Middle frontal gyrus (tissue), 1 donor: Measurements from ENCODE around the gene VWF.

ENCODE experiments used
- DNase-seq: peaks from one replicate; pipeline ENCODE4 v3.0.0-alpha.2; 2015; ENCODE audit warnings: low spot score; ENCODE audit errors: extremely low spot score

The VWF gene

DNA sequence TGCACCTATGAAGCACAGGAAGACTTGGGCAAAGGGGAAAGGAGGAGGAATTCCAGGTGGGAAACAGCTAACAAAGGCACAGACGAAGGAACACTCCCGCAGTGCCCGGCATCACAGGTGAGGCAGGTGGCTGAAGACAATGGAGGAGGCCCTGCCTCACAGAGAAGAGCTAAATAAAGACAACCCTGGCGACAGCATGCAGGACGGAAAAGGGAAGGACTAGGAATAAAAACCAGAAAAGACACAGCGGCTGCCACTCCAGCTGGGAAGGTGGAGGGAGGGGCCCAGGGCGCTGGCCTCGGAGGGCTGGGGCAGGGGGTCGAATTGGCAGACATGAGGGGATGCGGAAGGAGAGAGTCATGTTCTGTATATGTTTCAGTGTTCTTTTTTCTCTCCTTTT lies 136.4 kb downstream of the VWF start:
- no peak for DNase-seq

DNA sequence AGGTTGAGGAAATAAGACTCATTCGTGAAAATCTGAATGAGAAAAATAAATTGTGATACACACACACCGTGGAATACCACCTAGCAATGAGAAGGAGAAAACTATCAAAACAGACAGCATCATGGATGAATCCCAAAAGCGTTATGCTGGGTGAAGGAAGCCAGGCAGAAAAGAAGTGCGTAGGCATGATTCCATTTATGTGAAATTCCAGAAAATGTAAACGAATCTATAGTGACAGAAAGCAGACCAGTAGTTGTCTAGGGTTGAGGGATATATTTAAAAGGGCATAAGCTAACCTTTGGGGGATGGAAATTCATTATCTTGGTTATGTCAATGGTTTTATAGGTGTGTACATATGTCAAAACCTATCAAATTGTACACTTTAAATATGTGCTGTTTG lies 136.9 kb downstream of the VWF start:
- DNase-seq = no peak

DNA sequence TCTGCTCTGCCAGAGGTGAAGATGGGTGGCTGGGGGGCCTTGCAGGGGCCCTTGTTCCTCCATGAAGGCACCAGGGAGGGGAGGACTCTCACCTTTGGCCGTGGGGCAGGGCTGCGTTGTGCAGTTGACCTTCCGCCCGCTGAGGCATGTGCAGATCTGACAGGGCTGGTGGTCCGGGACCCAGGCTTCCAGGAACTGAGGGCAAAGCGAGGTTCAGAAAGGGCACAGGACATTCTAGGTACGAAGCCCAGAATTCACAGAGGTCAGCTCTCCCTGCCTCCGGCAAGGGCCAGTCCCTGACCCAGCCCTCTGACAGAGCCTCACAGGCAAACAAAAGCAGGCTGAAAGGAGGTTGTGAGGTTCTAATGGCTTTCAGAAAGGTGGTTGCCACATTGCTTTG lies 139.0 kb downstream of the VWF start:
- DNase-seq = no peak

DNA sequence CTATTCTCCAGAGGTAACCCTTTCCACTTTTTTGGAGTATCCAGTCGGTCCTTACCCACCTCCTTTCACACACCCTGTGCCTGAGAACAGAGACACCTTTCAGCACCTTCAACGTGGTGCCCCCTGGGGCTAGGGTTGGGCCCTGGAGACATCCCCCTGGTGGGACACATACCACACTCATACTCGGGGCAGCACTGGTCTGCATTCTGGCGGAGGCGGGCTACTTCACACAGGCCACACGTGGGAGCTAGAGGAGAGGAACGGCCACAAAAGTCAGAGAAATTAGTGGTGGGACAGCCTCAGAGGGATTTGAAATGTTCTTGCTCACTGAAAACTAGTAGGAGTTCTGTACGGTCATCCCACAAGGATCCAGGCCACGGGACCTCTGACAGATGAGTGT lies 139.6 kb downstream of the VWF start:
- no peak for DNase-seq

DNA sequence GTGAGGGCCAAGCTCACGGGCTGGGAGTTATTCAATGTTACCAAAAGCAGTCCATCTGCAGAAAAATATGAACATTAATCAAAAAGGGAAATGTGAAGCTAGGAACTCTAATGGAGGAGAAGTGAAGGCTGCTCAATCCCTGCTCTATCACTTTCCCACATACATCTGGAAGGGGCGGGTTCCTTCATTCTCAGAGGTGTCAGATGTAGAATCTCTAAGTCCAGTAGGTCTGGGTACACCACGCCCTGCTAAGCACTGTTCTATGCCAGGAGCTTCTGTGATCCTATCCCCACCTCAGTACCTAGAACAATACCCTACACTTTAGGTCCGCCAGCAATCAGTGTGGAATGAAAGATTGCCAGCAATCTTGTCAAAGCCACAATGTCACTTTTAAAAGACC lies 142.4 kb downstream of the VWF start:
- no peak for DNase-seq

DNA sequence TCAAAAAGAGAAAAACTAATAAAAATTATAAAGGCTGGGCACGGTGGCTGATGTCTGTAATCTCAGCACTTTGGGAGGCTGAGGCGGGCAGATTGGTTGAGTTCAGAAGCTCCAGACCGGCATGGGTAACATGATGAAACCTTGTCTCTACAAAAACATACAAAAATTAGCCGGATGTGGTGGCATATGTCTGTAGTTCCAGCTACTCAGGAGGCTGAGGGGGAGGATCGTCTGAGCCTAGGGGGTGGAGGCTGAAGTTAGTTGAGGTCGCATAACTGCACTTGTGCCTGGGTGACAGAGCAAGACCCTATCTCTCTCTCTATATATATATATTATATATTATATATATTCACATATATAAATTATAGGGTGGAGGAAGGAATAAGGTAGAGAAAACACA lies 146.9 kb downstream of the VWF start:
- no peak for DNase-seq

DNA sequence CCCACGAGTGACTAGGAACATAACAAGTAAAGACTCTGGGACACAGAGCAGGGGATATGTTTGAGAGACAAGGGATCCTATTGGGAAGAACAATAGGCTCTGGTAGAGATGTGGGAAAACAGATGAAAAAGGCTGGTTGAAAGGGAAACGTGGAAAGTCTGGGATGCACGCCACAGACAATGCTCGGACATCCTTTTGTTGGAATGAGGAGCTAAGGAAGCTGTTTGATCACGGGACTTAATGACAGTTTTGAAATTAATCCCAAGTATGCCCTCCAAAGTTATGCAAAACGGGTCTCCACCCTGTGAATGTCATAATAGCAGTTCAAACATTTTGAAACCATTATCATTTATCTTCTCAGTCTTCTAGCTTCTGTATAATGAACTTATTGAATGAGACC lies 147.8 kb downstream of the VWF start:
- no peak for DNase-seq

DNA sequence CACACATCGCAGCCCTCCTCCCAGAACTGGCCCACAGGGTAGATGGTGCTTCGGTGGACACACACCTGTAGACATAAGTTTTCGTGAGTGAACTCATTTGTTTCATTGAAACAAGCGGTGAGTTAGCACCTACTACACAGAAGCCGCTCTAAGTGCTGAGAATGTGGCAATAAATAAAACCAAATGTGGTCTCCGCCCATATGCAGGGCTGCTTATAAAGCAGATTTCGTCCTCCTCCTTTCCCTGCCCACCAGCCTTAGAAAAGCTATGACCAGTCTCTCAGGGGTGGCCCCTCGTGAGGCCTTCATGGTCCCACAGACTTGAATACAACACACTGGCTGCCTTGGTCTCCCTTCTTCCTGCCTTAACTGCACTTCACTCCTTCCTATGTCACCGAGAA lies 148.3 kb downstream of the VWF start:
- no peak for DNase-seq

DNA sequence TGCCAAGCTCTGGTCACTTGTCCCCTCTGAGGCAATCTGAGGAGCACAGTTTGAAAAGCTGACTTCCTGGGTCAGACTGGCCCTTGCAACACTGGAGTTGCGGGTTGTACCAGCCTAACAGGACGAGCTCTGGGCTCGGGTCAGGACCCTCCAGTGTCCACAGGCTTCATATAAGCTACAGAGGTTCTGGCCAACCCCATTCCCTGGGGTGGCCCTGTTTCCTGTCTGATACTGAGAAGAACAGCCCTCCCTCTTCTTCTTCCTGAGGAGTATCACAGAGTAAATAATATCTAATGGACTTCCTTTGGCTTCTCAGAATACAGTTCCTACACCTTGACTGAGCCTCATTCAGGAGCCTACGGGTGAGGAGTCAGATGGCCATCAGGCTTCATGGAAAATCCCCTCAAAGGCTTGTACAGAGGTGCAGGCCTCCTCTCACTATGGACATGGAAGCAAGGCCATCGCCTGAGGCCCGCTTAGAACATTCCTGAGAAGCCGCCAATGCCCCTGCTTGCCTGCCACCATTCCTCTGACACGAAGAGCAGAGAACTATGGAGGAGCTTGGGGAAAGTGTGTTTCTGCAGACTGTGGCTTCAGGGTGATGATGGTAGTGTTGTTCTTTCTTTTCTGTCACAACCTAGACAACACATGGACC lies 150.9 kb downstream of the VWF start:
- no peak for DNase-seq

DNA sequence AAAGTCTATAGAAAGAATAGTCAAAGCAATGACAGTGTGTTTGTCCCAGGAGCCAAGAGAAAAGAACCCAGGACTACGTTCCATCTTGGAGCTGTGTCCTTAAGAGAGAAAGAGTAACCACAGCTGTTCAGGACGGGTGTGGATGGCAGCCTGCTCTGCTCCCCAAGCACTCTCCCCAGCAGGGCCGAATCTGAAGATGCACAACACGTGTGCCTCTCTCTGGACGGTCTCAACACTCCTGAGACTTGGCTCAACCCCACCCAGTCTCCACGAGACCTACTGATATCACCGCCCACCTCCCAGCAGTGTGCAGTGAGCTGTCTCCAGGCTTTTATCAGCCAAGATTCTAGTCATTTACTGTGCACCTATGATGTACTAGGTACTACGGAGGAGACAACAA lies 152.1 kb downstream of the VWF start:
- DNase-seq = no peak

DNA sequence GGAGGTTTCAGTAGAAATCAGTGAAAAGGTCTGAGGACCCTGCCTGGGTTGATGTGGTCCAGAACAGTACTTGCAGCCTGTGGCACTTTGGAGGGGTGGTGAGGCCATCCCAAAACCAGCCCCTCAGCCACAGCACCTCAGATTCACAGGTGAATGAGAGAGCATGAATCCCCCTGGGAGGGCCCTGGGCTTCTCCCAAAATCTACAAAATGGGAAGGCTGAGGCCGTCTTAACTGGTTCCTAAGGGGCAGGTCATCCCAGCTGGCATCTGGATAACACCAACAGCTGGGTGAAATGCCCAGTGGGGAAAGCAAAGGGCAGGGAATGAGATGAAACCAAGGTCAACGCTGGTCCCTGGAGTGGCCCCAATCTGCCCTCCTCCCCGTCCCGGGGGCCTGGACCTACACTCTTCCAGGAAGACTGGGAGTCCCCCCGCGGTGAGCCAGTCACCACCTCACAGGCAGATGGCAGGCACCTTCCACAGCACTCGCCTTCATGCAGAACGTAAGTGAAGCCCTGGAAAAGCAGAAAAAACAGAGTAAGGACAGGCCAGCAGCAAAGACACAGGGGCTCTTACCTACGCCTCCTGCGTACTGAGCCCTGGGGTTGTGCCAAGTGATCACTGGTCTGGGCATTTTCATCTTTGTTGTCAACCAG lies 153.1 kb downstream of the VWF start:
- DNase-seq = no peak

DNA sequence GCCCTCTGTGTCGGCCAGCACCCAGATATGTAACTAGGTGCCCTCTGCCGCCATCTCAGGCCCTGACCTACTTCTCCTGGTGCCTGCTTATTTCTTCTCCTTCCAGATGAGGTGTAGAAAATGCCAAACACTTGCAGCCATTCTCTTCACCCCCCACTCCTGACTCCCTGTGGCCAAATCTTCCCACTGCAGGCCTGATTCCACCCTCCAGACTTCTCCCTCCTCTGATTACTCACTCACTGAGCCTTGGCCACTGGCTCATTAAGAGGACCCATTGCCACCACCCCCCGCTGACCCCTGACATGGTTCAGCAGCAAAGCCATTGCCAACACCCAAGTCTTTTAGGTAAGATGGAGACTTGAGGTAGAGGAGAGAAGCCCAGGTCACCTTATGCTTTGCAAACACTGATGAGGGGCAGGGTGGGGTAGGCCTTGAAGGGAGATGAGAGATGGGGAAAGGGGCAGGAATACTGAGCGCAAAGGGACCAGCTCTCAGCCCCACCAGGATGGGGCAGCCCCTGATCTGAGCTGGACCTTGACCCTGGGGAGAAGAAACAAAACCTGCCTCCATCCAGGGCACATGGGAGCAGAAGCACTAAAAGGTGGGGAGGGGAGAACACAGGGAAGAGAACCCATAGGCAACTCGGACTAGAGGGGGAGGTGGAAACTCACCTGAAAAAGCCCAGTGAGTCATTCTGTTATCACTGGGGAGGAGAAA lies 154.3 kb downstream of the VWF start:
- DNase-seq = no peak

DNA sequence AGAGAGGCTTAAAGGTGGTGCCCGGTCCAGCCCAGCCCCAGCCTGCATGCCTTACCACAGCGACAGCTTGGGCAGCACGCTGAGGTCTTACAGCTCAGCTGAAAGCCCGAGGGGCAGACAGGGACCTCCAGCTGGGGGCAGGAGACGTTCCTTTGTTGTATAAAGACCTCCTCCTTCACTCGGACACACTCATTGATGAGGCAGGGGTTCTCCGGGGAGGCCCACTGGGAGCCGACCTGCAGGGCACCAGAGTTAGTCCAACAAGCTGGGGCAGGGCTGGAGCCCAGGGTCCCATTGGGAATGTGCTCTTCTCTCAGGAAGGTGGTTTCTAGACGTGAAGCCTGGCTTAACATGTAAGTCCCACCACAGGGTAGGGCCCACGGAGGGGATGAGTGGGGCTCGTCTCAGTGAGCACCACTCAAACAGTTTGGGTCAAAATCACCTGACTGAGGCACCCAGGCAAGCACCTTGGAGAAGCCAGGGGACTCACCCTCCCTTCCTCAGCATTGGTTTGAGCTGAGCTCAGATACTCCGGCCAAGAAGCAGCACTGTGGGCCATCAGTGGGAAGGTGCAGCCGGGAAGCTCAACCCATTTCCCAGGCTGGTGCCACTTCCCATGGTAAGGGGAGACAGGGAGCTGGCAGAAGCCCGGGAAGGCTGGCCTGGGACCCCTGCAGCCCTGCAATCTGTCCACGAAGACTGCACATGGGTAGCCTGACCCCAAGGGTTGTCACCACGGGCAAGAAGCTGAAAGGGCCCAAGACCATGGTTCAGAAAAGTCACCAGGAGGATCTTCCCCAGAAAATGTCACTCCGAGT lies 155.1 kb downstream of the VWF start:
- no peak for DNase-seq

DNA sequence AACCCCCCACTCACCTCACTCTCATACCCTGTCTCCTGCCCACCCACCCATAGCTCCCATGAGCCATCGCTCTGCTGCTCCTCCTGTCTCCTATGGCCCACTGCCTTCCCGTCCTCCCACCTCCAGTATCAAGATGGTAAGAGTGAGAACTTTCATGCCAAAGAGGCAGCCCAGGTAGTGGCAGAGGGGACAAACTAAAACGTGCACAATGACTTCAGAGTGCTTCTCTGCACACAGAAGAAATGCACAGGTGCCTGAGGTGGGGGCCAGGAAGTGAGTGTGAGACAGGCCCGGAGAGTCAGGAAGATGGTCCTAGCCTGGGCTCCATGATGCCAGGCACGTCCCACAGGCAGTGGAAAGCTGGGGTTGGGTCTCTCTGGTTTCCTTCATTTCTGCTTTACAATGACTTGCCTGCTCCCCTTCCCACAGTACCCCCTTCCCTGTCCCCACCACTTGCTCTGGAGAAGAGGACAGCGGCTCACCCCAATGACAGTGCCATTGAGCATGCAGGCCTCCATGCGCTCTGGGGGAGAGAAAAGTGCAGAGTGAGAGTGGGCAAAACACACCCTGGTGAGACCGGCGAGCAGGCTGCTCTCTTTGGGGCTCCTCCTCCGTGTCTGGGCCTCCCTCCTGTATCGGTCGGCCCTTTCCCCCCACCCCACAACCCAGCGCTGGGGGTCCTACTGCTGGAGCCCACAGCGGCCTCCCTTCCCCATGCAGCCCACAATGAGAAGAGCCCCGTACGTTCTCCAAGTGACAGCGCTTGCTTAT lies 156.6 kb downstream of the VWF start:
- DNase-seq = no peak

DNA sequence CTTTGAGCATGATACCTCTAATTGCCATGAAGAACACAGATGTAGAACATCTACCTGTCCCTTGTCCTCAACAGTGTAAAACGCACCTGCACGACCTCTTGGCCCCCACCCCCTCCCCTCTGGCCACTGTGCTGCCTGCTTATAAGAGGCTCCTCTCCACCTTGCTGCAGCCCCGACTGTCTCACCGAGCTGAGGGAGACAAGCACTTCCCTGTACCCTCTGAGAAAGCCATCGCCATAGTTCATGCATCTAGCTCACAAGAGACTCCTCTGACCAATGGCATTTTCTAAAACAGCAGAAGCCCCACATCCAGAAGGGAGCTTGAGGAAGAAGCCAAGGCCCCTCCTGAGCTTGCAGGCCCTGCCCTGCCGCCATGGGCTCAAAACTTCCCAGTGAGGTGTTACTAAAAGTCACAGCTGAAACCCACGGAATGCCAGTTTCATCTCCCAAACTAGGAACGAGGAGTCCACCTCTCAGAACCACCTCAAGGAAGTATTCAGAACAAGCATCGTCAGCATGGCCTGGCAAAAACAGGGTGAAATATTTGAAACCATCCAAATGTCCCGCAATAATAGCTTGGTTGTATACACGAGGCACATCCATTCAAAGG lies 157.9 kb downstream of the VWF start:
- DNase-seq = no peak

DNA sequence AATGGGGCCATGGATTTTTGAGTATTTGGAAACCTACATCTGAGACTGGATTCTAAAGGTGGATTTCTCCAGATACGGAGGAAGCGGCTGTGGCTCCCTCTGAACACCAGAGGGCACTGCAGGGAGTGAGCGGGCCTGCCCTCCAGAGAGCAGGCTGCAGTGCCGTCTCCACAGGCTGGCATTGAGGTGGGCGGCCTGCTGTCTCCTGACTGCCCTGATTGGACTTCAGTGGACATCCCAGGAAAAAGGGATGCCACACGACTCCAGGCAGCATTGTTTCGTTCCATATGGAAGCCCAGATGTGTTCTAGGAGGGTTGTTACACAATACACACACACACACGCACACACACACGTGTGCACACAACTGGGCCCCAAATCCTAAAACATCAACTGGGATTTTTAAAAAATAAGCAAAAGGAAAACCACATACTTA lies 158.5 kb downstream of the VWF start:
- DNase-seq = no peak

DNA sequence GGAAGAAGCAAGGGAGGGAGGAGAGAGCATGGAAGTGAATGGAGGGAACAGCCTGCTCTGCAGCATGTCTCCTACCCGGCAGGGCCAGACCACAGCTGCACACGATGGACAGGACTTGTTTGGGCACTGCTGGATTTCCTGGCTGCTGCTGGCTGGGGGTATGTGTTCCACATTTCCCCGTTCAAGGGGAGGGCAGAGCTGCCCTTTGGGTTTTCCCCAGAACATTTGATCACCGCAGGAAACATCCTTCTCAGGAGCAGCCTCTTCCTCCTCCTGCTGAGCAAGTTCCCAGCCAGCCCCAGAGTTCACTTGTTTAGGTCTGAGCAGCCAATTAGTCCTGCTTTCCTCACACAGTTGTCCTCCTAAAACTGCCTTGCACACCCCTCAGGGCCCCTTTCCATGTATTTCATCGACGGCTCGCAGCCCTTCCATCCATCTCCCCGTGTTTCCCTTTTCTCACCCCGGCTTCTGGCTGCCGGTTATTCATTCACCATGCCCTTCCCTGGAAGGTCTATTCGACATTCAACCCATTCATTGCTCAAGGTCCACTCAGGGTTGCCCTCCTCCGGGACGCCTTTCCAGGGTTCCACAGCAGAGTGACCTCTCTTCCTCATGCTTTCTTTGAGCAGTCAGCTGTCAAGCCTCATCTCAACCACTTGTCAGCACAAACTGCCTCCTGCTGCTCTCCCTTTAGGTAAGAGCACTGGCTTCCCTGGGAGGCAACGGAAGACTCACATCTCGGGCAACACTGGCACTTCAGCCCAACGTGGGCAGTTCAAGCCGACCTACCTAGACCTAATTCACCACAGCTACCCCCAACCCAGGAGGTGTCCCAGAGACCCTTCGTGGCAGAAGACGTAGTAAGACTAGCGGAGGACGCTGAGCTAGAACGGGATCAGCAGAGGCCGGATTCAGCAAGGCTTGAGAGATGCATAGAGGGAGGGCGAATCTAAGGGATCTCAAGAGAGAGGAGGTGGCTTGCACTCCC lies 159.3 kb downstream of the VWF start:
- DNase-seq = no peak

DNA sequence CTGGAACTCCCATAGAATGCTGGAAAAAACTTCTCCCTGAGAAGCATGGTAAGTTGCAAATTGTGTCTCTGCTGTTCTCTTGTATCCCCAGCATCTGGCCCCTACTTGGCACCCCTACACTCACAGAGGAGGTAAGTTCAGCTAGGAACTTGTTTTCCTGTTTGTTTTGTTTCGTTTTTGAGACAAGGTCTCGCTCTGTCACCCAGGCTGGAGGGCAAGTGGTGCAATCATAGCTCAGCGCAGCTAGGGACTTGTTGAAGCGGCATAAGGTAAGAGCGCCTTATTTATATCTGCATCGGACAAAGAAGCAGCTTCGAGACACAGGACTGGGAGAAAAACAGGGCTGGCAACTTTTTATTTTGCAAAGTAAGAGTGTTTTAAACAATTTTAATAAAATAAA lies 161.0 kb downstream of the VWF start:
- DNase-seq = no peak

DNA sequence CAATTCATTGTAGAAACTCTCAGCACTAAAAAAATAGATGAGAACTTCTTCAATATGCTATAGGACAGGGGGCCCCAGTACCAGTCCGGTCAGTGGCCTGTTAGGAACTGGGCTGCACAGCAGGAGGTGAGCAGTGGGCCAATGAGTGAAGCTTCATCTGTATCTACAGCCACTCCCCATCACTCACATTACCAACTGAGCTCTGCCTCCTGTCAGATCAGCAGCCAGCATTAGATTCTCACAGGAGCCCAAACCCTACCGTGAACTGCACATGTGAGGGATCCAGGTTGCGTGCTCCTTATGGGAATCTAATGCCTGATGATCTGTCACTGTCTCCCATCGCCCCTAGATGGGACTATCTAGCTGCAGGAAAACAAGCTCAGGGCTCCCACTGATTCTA lies 163.7 kb downstream of the VWF start:
- no peak for DNase-seq

DNA sequence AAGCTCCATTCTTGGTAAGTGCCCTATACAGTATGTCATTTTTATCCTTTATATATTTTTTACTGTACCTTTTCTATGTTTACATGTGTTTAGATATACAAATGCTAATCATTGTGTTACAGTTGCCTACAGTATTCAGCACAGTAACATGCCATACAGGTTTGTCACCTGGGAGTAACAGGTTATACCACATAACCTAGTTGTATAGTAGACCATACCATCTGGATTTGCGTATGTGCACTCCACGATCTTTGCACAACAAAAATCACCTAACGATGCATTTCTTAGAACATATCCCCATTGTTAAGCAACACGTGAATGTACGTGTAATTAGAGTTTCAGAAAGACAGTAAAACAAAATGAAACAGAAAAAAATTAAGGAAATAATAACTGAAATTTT lies 167.5 kb downstream of the VWF start:
- no peak for DNase-seq
